GM18498 (cell line): Measurements from ENCODE around the gene TGFB2.

Experiments
- ATAC-seq: cut with Tn5 transposase; IDR thresholded peaks from one replicate; pipeline ENCODE4 v1.9.1; 2021; ENCODE audit warnings: mild to moderate bottlenecking, moderate library complexity; ENCODE audit not compliant: unreplicated experiment

The TGFB2 gene

DNA sequence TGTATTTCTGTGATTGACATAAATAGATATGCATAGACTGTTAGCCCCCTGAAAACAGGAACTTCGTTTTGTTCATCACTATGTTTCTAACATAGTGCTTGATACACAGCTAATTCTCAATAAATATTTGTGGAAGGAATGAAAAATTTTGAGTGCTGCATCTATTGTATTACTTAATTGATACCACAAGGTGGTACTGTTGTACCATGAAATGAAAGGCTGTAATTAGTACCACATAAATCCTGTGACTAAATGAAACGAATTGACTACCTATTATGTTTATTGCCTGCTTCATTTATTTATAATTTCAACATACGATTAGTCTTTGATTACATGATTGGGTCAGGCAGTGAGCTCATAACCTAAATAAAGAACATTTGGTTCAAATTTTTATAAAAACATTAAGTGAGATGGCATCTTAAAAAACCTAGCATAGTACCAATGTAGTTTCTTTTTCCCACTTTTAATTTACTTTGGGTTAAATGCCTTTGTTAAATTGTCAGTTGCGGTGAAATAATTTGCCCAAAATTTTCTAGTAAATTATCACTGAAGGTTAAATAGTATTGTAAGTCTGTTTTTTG, 15.0 kb upstream of the TGFB2 start:
- peak; percentile 60 for ATAC-seq

DNA sequence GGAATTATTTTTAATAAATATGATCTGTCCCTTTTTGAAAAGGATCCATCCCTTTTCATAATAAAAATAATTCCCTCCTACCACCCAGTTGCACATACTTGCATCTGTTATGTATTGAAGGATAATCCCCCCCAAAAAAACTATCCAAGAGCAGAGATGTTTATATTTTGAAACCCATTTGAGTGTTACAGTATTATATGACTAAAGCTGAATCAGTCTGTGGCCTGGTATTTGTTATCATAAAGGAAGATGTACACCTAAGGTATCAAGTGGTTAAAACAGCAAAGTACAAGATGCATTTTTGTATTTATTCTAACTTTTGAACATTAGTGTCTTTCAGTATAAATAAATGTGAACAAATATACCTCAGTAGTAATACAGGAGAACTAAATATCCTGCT, 12.7 kb upstream of the TGFB2 start:
- no peak for ATAC-seq

DNA sequence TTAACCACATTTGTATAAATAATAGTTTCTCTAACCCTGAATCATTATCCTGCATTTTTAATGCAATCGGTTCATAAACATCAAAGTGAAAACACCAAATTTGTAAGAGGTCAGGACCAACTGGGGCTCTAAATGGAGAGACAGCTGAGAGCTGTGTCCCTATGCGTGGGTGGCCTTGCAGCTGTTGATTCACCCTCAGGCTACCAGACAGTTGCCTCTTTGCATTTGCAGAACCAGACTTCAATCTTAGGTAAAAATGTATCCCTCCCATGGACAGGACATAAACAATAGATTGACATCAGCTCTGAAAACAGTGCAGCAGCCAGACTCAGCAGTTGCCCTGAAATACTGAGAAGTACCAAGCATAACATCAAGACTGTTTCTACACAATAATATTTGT, 8.8 kb upstream of the TGFB2 start:
- ATAC-seq = no peak

DNA sequence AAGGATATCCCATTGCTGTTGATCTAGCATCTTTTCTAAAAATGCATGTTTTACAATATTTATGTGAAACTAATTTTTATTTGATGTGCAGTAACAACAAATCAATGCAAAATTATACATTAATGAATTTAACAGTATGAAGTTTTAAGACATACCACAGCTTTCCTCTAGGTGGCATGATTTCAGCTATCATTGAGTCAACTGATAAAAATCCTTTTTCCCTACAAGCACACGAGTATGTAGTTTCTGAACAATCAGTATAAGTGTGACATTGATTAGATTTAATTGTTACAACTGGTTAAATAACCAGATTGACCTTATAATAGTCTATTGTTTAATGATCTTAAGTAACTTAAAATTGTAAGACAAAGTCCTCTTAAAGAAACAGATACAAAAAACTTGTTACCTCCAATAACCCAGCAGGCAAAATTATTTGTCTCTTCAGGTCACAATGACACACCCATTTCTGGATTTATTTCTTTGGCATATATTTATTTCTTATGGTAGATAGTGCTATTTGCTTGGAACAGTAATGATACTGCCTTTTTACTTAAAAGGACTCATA, 5.8 kb upstream of the TGFB2 start:
- ATAC-seq = peak; percentile 60

DNA sequence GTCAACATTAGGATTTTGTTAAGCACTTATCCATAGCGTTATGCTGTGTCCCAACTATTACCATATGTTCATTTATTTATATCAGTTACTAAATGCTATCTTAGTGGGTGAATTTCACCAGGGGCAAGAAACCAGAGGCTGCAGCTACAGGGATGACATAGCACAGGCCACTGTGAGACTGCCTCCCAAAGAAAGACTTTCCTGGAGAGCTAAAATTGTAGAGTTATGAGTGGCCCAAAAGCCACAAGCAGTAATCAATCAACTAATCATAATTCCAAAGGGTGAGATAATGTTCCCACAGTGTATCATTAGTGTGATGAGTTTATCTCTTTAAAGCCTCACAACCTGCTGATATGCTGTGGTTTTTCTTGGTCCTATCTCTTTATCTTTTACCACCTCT, 3.8 kb upstream of the TGFB2 start:
- no peak for ATAC-seq

DNA sequence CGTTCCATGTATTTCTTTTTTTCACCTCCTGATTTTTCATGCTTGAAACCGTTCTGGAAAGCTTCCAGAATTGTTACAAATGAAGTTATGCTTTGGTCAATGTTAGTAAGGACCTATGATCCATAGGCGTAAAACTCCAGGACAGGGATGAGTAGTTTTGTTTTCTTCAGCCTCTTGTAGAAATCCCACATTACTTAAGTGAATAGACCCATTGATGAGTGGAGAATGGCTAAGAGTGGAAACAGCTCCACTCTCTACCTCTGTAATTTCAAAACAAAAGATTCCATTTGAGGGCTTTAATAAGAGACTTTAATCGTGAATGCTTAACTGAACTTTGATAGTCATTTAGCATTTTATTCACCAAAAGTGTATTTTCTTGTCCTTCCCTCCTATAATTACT, 3.0 kb upstream of the TGFB2 start:
- no peak for ATAC-seq

DNA sequence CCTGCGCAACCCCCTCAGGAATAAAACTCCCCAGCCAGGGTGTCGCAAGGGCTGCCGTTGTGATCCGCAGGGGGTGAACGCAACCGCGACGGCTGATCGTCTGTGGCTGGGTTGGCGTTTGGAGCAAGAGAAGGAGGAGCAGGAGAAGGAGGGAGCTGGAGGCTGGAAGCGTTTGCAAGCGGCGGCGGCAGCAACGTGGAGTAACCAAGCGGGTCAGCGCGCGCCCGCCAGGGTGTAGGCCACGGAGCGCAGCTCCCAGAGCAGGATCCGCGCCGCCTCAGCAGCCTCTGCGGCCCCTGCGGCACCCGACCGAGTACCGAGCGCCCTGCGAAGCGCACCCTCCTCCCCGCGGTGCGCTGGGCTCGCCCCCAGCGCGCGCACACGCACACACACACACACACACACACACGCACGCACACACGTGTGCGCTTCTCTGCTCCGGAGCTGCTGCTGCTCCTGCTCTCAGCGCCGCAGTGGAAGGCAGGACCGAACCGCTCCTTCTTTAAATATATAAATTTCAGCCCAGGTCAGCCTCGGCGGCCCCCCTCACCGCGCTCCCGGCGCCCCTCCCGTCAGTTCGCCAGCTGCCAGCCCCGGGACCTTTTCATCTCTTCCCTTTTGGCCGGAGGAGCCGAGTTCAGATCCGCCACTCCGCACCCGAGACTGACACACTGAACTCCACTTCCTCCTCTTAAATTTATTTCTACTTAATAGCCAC, 696 bp downstream of the TGFB2 start:
- ATAC-seq = peak; percentile 63

DNA sequence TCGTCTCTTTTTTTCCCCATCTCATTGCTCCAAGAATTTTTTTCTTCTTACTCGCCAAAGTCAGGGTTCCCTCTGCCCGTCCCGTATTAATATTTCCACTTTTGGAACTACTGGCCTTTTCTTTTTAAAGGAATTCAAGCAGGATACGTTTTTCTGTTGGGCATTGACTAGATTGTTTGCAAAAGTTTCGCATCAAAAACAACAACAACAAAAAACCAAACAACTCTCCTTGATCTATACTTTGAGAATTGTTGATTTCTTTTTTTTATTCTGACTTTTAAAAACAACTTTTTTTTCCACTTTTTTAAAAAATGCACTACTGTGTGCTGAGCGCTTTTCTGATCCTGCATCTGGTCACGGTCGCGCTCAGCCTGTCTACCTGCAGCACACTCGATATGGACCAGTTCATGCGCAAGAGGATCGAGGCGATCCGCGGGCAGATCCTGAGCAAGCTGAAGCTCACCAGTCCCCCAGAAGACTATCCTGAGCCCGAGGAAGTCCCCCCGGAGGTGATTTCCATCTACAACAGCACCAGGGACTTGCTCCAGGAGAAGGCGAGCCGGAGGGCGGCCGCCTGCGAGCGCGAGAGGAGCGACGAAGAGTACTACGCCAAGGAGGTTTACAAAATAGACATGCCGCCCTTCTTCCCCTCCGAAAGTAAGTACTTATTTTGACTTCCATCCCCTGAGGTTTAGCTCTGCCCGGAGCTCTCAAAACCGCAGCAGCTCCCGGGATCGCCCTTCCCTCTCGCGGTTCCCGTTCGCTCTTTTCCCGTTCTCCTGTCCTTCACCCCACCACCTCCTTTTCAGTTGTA, 1.5 kb downstream of the TGFB2 start:
- no peak for ATAC-seq

DNA sequence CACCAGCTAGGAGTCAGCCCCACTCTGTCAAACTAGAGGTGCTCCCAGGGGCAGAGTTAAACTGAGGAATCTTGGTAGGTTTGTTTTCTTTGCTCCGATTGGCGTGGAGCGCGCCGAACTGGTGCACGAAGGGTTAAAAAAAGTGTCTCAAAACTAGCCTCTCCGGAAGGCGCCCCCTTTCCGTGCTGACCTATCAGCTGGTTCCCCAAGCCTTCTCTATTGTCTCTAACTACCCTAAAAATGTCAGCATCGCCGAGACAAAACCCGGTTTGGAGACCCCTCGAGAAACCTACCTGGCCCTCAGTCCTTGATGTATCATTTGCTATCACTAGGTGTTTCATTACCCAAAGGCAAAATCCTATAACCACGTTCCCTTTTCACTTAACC, 2.2 kb downstream of the TGFB2 start:
- ATAC-seq = no peak

DNA sequence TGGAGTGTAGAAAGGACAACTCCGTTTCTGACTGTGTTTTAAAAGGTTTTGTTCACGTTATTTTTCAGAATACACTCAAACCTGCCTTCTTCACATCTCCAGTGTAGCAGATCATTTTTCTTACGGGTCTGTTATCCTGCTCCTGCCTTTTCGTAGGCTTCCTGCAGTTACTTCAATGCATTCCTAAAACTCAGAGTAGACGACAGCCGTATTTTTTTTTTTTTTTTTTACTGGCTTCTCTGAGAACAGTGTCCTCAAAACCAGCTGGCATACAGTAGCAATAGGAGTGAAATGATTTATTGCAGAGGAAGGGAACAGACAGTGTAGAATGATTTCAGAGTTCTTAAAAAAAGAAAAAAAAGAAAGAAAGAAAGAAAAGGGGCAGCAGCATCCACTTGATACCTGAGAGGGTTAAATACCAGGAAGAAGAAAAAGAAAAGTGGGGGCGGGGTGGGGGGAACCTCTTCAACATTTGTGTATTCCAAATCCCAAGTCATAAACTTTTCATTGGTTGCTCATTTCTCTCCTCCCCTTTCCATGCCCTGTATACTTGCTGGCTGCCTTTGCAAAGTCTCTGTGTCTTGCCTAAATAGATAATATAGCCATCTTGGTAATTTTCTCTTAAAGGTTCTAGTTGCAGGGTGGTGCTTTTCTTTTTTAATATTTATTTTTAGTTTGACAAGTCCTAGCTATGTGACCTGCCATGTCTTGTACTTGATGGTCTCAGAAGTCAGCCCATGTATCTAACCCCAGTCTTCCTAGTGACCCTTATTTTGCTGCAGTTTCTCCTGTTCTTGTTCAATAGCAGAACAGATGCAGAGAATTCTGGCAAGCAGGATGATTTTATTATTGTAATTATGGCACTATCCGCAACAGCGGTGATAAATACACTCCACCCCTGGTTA, 2.8 kb downstream of the TGFB2 start:
- no peak for ATAC-seq

DNA sequence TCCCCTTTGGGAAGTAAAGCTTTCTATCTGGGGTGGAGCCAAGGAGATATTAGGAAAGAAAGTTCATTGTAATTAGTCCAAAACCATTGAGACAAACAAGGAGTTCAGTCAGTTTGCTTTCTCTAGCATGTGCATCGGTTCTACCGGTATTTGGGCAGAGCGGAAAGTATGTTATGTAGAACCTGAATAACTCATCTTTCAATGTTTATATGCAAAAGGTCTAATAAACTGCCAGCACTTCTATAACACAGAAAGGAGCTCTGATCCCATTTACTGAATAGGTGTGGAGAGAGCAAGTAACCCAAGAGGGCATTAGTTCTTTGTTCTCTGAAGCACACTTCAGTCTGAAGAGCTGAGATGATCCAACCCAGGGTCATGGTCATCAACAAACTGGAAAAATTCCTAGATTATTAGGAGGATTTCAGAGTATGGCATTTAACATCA, 3.5 kb downstream of the TGFB2 start:
- no peak for ATAC-seq

DNA sequence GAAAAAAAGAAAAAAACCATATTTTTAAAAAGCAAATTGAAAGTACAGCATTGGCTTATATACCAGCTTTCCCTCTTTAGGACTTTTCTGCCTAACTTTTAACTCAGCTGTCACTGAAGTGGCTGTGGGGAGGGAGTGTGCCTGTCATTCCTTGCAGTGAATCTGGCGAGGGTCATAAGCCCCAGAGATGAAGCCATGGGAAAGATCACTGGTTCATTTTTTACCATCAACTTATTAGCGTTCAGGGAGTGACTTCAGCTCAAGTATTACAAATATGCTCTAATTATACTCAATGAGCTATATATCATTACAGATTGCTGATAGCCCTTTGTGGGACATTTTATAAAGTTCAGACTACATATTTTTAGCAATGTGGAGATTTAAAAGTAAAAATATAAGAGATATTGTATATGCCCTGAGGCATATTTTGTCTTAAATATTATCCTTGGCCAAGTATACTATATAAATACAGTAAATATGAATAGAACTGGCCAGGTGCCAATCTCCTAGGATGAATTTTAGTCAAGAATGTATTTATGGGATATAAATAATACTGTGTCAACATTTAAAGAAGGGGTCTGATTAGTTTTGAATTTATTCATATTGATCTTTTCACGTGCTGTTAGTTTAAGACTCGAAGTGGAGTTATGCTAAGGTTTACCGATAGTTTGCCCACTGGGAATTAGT, 4.4 kb downstream of the TGFB2 start:
- no peak for ATAC-seq

DNA sequence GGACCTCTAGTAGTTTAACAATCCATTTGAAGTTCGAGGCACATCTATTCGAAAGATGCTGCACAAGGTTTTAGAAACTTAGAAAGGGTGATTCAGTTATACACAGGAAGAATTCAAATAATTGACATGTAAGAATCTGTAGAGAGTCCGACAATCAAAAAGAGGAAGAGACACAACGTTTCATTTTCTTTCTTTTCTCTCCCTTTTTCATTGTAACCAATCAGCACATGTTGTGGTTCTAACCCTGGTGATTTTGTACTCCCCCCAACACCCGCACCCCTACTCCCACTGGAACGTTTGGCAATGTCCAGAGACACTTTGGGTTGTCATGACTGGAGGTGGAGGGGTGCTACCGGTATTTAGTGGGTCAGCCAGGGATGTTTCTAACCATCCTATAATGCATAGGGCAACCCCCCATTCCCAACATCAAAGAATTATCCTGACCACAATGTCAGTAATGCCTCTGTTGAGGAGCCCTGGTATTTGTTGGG, 4.9 kb downstream of the TGFB2 start:
- no peak for ATAC-seq

DNA sequence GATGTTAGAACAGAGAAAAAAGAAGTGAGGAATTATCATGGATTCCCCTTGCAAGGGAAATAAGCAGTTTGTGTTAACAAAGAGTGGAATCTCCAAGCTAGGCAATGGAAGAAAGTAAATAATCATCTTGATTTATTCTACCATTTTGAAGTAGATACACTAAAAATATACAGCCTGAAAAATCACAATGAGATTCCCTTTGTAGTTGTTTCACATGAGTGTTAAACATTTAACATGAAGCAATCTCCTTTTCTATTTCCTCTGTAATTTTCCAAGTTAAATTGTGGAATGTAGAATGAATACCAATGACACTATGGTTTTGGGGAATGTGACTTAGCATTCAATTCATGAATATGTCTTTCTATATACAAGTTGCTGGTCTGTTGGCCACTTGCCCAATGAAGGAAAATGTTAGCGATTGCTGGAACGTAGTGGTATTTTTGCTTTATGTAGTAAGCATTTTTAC, 5.7 kb downstream of the TGFB2 start:
- no peak for ATAC-seq

DNA sequence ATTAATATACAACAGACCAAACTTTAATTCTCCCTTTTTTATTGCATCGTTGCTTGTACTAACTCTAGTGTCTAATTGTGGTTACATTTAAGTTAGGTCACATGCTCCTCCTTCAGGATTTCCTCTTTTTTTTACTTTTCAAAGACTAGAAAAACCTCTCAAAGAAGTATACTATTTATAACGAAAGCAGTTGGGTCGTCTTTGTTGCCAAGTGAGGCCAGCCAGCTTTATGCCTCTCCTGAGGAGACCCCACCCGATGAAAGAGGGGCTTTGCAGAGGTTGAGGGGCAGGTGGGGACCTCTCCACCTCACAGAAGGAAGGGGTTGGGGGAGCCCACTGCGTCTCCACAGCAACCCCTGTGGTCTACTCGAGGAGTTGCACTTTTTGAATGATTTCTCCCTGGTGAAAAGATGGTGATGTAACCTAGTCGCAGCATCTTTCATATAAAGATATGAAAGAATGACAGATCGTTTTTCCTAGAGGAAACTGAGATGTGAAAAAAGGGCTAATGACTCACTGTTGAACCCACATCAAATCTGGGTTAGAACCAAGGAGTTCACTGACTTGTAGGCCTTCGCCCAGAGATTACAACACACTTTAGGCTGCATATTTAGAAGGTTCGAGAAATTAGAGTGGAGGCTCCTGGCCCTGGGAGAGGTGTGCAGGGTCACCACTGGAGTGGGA, 6.4 kb downstream of the TGFB2 start:
- peak; percentile 78 for ATAC-seq

DNA sequence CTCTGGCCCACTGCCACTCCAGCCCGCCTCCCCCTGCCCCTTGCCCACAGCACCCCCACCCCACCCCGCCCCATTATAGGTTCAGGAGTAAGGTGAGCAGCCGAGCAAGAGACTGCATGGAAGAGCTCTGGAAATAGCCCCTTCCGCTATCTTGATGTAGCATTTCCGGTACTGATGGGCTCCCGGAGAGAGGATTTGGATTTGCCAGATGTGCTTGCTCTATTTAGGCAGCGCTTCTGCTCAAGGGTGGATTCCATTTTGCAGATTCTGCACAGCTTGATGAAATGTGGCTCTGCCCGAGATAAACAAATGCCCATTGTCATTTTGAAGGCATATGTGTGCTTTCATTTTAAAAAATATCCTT, 6.9 kb downstream of the TGFB2 start:
- ATAC-seq = no peak

DNA sequence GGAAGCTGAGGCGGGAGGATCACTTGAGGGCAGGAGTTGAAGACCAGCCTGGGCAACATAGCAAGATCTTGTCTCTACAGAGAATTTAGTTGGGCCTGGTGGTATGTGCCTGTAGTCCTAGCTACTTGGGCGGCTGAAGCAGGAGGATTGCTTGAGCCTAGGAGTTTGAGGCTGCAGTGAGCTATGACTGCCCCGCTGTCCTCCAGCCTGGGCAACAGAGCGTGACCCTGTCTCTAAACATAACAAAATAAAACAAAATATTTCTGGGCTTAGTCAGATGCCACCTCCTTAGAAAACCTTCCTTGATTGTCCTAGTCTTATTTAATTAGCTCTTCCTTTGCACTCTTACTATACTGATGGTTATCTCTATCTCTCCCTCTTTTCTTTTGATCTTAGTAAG, 8.5 kb downstream of the TGFB2 start:
- no peak for ATAC-seq

DNA sequence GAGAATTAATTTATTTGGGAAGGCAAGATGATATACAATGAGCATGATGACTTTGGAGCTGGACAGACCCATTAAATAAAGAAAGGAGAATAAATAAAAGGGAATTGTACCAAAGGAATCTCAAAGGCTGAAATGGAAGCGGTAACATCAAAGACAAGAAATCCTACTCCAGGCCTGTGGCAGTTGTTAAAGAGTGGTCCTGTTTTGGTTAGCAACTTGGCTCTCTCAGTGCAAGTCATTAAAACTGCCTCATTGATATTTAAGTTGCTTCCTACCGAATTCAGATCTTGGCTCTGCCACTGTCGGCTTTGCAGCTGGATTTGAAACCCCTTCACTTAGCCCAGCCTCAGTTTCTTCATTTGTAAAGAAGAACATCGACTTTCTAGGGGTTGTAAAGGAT, 10.1 kb downstream of the TGFB2 start:
- ATAC-seq = no peak

DNA sequence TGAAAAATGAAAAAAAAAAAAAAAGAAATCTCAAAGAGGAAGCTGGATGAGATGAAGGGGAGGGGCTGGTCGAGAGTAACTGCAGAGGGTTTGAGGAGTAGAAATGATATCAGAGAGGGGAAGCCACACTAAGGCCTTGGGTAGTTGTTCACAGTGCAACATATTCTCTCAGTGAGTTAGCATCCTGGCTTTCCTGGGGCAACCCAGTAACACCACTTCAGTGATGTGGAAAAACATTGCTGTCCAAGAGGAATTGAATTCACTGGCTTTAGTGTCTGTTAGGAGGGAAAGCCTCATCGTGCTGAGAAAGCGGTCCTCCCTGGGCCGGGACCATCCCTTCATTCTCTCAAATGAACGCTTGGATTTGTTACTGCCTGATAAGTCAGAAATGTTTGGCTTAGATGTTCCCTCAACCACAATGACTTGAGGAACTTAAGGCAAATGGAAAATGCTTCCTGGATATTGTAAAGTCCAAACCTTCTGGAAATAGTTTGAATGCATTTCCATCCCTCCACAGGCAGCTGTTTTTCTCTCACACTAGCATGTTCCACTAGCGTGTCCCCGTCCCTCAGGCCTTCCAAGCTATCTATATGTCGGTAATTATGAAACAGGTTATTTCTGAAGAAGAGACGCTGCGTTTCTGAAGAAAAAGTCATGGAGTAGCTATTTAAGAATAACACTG, 12.2 kb downstream of the TGFB2 start:
- no peak for ATAC-seq
